Breast epithelium (tissue), 4 donors: Measurements from ENCODE around the gene FHIP2A. TPM values are rescaled to one million over a fixed set of nuclear protein-coding genes. Genes with fewer than 3 reads are reported as not detected.
A peak's percentile ranks its signal among the peaks of the same experiment; 100 is the strongest.

Experiments
- DNase-seq, 2 donors: peaks; one replicate each; pipeline ENCODE4 v3.0.0-alpha.2; 2019; ENCODE audit warnings: low spot score in 2 of 2
- H3K27ac ChIP-seq, 2 donors: fragments of 200-600 bp; sonication (generic) in 1 of 2; one replicate each; pipeline ENCODE4 v1.5.1; 2016 to 2019; ENCODE audit warnings: mild to moderate bottlenecking in 1 of 2
- H3K27me3 ChIP-seq, 2 donors: fragments of 200-600 bp; sonication (generic) in 1 of 2; one replicate each; pipeline versions ENCODE4 v1.5.1 to v1.6.0; 2017 to 2019; ENCODE audit warnings: control low read depth in 1 of 2, mild to moderate bottlenecking in 1 of 2
- H3K36me3 ChIP-seq: fragments of 200-600 bp; one replicate; pipeline ENCODE4 v1.5.1; 2019
- H3K4me1 ChIP-seq, 2 donors: fragments of 200-600 bp; sonication (generic); one replicate each; pipeline ENCODE4 v1.5.1; 2016 to 2019; ENCODE audit warnings: control low read depth in 1 of 2
- H3K4me3 ChIP-seq, 3 donors: fragments of 200-600 bp; sonication (generic); 1 replicate in 2 of 3; 2 replicates in 1 of 3; pipeline ENCODE4 v1.5.1; 2016 to 2019; ENCODE audit warnings: mild to moderate bottlenecking in 3 of 3, moderate library complexity in 2 of 3
- H3K9me3 ChIP-seq, 2 donors: fragments of 200-600 bp; sonication (generic) in 1 of 2; one replicate each; pipeline ENCODE4 v1.5.1; 2016 to 2019; ENCODE audit warnings: control low read depth in 1 of 2
- CTCF ChIP-seq, 3 donors: fragments of 450-650 bp; IDR thresholded peaks; one replicate each; pipeline ENCODE4 v1.5.1; 2016 to 2017; ENCODE audit warnings: antibody characterized with exemption in 3 of 3, mild to moderate bottlenecking in 3 of 3, moderate library complexity in 3 of 3
- POLR2A ChIP-seq: fragments of 450-650 bp; IDR thresholded peaks from one replicate; pipeline ENCODE4 v1.6.1; 2016; ENCODE audit warnings: antibody characterized with exemption, mild to moderate bottlenecking, moderate library complexity
- POLR2AphosphoS5 ChIP-seq, 3 donors: sonication (generic); formaldehyde crosslinking; IDR thresholded peaks; one replicate each; pipeline ENCODE4 v1.6.1; 2017; ENCODE audit warnings: antibody characterized with exemption in 3 of 3
- intact Hi-C: fragments of 100-400 bp; cut with DNase I; formaldehyde crosslinking; loops from one replicate; pipeline ENCODE4 v1.15.1; 2023; ENCODE audit warnings: low total_unique reads
- total RNA-seq, 3 donors: library from RNA; depleted of rRNA; stranded (reverse); fragments of >200 nt; gene quantifications; one replicate each; pipeline ENCODE4 v1.1.0, GENCODE V29; 2016

FHIP2A gene
- total RNA-seq, 3 donors from 2014 or later: 28.2 to 32.3 (median 31.0) TPM

GRCh38 chr10:114824391-114824790 is 2.8 kb downstream of the FHIP2A start:
- TF ChIP-seq POLR2A: no peak
- no peak for TF ChIP-seq CTCF (IDR thresholded peaks at IDR 0.05)
- no peak for TF ChIP-seq POLR2AphosphoS5 (IDR thresholded peaks at IDR 0.05)
- Histone ChIP-seq H3K27me3 (no peaks in the 10 kb centered on the region), H3K4me1 (peaks cover 0 to 19% of the 10 kb centered on the region in 2 donors), H3K9me3 (no peaks in the 10 kb centered on the region), H3K36me3 (no peaks in the 10 kb centered on the region), H3K4me3 (peak overlapping the region in 1 of 3 donors; percentile 91), H3K27ac (peak overlapping the region; percentile 27 to 98)
- no peak for DNase-seq
- intact Hi-C loops: no loop called here

DNA sequence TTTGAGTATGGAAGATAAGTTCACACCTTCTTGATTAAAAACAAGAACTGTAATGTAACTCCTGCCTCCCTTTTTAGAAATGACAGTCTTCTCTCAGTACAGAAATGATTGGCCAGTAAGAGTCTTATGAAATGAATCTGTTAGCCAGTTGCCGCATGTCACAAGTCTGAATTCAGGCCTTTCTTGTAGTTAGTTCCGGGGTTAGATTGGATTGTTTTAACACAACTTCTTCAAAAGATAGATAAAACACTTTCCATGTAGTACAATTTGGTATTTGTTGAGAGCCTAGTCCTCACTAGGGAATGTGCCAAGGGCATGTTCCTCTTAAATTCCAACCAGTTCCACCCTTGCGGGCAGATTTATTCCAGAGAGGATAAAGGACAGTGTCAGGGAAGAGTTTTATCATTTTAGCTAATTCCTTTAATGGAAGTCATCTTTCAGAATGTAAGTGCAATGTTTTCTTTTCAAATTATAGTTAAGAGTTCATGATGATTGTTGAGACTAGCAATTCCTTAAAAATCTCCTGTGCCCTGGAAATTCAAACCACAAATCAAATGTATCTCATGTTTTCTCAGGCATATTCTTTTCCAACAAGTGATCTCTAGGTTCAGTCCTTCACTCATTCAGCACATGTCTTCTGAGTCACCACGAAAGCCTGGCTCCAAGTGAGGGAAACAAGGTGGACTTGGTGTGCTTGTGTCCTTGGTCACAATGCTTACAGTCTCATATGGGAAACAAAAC is 4.1 kb downstream of the FHIP2A start:
- TF ChIP-seq POLR2A: no peak
- no peak for TF ChIP-seq CTCF (IDR thresholded peaks at IDR 0.05)
- no peak for TF ChIP-seq POLR2AphosphoS5 (IDR thresholded peaks at IDR 0.05)
- H3K36me3 ChIP-seq: no peaks in the 10 kb centered on the region
- no peaks in the 10 kb centered on the region for H3K9me3 ChIP-seq
- peaks cover 0 to 19% of the 10 kb centered on the region in 2 donors for H3K4me1 ChIP-seq
- intact Hi-C loops: no loop called here
- peak overlapping the region in 1 of 2 donors; percentile 33 for H3K27ac ChIP-seq
- H3K4me3 ChIP-seq: no peak overlapping the region
- H3K27me3 ChIP-seq: no peaks in the 10 kb centered on the region
- no peak for DNase-seq

DNA sequence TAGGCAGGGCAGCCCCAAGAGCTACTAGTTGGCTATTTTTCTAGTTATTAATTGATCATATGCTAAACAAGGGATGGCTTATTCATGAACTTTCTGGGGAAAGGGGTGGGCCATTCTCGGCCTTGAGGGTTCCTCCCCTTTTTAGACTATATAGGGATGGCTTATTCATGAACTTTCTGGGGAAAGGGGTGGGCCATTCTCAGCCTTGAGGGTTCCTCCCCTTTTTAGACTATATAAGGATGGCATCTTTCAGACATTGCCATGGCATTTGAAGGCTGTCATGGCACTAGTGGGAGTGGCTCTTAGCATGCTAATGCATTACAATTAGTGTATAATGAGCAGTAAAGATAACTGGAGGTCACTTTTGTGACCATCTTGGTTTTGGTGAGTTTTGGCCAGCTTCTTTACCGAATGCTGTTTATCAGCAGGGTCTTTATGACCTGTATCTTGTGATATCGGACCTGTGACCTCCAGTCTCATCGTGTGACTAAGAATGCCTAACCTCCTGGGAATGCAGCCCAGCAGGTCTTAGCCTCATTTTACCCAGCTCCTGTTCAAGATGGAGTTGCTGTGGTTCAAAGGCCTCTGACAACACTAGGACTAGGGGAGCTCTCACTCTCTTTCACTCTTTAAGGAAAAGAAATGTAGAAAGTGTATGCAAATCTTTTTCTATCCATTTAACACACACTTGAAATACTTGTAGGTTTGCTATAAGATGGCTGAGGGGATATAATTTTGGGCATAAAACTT is 7.8 kb downstream of the FHIP2A start:
- no peak overlapping the region for H3K4me3 ChIP-seq
- no peak for DNase-seq
- no peak for TF ChIP-seq POLR2A
- TF ChIP-seq POLR2AphosphoS5 (IDR thresholded peaks at IDR 0.05): no peak
- TF ChIP-seq CTCF (IDR thresholded peaks at IDR 0.05): no peak
- no peaks in the 10 kb centered on the region for H3K36me3 ChIP-seq
- intact Hi-C loops: no loop called here
- H3K27ac ChIP-seq: no peak overlapping the region
- peaks cover 0 to 5% of the 10 kb centered on the region in 2 donors for H3K4me1 ChIP-seq
- H3K9me3 ChIP-seq: no peaks in the 10 kb centered on the region
- H3K27me3 ChIP-seq: no peaks in the 10 kb centered on the region

DNA sequence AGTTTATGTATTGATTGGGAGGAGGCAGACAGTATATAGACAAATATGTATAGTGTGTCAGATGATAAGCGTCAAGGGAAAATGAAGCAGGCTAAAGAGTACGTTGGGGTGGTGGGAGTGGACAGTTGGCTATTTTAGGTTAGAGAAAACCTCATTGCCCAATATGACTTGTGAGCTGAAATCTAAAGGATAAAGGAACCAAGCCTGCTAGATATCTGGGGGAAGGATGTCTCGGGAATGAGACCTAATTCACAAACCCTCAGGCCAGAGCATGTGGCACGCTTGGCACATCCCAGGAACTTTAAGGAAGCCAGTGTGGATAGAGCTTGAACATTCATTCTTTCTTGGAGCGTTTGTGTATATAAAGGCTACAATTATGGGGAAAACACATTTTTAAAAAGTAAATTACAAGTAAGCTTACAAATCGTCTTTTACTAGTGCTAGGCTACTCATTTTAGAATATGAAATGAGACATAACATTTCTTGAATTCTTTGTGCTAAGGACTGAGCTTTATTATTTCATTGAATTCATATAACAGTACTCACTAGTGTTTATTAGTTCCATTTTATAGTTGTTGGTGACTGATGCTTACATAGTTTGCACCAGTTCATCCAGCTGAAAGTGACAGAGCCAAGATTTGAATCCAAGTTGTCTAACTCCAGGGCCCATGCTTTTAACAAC is 9.7 kb downstream of the FHIP2A start:
- TF ChIP-seq POLR2AphosphoS5 (IDR thresholded peaks at IDR 0.05): no peak
- TF ChIP-seq CTCF (IDR thresholded peaks at IDR 0.05): no peak
- TF ChIP-seq POLR2A: no peak
- Histone ChIP-seq H3K4me3 (no peak overlapping the region), H3K27ac (no peak overlapping the region), H3K27me3 (no peaks in the 10 kb centered on the region), H3K36me3 (no peaks in the 10 kb centered on the region), H3K4me1 (no peaks in the 10 kb centered on the region), H3K9me3 (no peaks in the 10 kb centered on the region)
- no peak for DNase-seq
- intact Hi-C loops: no loop called here

DNA sequence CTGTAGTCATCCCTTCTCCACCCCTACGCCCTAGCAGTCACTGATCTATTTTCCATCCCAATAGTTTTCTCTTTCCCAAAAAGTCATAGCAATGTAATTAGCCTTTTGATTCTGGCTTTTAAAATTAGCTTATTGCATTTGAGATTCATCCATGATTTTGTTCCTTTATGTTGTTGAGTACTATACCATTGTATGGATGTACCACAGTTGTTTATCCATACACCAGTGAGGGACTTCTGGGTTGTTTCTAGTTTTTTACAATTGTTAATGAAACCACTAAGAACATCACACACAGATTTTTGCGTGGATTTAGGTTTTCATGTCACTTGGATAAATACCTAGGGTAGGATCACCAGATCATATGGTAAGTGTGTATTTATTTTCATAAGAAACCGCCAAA is 16.1 kb downstream of the FHIP2A start:
- no peak overlapping the region for H3K4me3 ChIP-seq
- no peaks in the 10 kb centered on the region for H3K9me3 ChIP-seq
- intact Hi-C loops: no loop called here
- peaks cover 3% of the 10 kb centered on the region for H3K36me3 ChIP-seq
- no peaks in the 10 kb centered on the region for H3K4me1 ChIP-seq
- no peak overlapping the region for H3K27ac ChIP-seq
- DNase-seq: no peak
- no peaks in the 10 kb centered on the region for H3K27me3 ChIP-seq
- TF ChIP-seq CTCF (IDR thresholded peaks at IDR 0.05): no peak
- TF ChIP-seq POLR2A: no peak
- TF ChIP-seq POLR2AphosphoS5 (IDR thresholded peaks at IDR 0.05): no peak
